ENCODE measurements around the gene OXTR.

OXTR gene

DNA sequence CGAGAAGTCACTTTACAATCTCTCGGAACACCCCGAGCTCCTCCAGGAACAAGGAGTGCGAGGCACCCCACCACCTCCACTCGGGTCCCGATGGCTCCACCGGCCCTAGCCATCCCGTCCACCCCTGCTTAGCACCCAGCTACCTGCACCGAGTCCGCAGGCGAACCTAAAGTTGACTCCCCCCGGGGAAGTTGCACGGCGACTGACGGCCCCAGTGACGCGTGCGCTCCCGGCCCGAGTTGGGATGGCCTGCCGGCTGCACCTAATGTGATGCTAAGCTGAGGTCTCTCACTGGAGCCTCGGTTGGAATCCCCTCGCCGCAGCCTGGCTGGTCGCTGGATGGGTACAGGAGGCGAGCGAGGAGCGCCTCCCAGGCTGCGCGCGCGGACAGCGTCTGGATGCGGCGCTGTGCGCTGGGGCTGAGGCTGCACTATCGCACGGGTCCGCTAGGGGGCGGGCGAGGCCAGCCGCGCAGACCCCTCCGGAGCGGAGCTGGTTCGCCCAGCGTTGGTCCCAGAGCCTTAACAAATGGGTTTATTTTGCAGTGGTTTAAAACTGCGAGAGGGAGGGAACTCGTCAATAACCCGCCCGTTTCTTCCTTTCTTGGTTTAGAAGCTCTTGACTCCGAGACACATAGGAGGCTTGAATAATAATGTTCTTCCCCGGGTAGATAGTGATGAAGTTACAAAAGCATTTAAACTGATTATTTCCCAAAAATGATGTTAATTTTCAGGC is at the start of gene OXTR:
Gene OXTR, minus strand, starts transcription at position 526 of the 735 bp plus-strand sequence. CDS start 1,426 bp downstream, outside the sequence.
- DNase-seq, result no peak

DNA sequence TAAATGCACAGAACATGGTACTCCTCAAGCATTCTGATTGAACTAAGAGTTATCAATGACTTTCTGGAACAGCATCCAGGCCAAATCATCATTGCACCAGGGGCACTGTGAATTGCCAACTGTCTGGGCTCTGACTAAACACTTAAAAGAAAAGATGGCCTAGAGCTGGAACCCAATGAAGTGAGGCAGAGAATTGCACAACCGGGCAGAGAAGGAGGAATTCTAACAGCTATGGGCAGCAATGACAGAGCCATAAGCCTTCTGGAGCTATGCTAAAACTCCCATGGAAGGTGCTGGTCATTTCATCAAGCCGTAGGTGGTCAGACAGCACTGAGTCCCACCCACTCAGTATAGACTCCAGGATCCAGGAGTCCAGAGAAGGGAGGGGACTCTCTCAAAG is 48.1 kb upstream of the OXTR start:
- no peak for DNase-seq

DNA sequence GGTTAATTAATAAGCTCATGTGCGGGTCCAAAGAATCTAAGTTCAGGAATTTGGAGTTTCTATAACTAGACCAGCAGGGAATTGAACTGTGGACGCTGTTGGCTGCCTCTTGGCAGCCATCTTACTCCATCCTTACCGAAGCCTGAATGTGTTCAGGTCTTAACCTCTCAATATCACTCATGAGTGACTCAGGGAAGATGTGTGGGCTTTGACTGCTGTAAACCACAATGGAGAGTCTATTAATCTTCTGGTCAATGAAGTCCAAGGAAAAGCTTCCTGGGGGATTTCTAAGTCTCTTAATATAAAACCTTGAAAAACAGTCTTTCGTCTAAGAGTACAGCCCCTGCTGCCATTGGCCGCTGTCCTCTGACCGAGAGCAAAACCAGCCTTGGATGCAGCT is 46.7 kb upstream of the OXTR start:
- no peak for DNase-seq

DNA sequence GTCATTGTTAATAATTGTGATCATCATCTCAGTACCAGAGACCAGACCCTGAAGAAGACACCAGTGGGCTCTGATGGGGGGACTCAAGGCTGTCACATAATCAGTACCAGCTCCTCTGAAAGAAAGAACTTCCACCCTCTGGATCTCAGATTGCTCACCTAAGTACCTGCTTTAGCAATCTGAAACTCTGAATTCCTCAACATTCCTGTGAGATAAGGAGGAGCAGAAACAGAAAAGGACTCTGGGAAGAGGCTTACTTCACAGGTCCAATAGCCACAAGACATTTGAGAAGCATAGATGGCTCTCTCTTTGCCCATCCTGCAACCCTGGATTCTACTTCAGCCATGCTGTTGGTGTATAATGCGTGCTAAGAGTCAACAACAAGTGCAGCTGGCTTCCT is 44.0 kb upstream of the OXTR start:
- no peak for DNase-seq

DNA sequence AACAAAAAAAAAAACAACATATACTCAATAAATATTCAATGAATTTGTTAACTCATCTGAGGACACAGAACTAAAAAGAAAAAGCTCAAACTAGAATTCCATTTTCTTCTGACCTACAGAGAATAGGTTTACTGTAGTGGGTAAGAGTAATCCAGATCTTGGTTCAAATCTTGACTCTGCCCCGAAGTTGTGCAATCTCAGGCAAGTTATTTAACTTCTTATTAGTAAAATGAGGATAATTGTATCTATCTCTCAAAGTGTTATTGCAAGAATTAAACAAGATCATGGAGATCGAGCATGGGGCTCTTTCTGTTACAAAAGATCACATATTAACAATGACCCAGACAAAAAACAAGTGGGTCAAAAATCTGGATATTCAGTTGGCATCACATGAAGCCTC is 41.1 kb upstream of the OXTR start:
- DNase-seq, result no peak

DNA sequence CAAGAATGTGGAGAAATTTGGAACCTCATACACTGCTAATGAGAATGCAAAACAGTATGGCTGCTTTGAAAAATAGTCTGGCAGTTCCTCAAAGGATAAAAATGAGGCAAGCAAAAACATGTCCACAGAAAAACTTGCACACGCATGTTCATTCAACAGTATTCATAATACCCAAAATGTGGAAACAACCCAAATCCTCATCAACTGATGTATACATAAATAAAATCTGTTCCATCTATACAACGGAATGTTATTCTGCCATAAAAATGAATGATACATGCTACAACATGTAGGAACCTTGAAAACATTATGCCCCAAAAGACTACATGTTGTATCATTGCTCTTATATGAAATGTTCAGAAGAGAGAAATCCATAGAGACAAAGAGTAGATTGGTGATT is 36.4 kb upstream of the OXTR start:
- DNase-seq, result no peak

DNA sequence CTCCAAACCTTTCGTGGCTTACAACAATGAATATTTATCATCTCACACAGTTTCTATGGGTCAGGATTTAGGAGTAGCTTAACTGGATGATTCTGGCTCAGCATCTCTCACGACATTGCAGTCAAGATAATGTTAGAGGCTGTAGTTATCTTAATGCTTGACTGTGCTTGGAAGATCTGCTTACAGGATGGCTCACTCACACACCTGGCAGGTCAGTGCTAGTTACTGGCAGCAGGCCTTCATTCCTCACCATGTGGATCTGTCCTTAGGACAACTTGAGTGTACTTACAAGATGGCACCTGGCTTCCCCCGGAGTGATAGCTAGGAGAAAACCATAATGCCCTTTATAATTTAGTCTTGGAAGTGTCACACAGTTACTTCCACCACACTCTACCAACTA is 32.8 kb upstream of the OXTR start:
- DNase-seq, result no peak

DNA sequence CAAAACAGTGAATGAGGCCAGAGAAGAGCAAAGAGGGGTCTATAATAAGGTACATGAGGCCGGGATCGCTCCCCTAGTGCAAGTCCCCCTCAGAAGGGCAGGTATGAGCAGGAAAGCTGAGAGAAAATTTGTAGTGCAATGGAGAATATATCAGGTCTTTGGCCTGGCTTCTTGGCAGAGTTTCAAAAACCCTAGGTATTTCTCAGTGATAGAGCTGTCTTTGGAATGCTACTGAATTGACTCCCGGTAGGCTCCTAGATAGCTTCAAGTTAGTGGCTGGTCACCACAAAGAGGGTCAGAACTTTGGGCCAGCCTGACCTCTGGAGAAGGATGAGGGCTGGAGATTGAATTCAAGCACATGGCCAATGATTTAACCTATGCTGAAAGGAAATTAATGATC is 30.6 kb upstream of the OXTR start:
- DNase-seq, result no peak

DNA sequence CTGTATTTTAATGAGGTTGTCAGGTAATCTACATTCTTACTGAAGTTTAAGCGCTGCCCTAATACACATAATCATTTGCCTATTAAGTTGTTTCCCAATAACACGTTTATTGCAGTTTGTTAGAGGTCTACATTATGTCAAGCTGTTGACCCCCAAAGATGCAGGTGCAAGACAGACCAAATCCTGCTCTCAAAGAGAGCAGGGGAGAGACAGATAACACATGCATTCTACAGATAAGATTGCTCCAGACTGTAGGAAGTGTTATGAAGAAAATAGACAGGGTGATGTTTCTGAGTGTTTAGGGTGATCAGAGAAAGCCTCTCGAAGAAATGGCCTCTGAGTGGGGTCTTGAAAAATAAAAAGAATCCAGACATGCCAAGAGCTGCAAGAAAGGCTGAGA is 24.8 kb upstream of the OXTR start:
- DNase-seq, result no peak

DNA sequence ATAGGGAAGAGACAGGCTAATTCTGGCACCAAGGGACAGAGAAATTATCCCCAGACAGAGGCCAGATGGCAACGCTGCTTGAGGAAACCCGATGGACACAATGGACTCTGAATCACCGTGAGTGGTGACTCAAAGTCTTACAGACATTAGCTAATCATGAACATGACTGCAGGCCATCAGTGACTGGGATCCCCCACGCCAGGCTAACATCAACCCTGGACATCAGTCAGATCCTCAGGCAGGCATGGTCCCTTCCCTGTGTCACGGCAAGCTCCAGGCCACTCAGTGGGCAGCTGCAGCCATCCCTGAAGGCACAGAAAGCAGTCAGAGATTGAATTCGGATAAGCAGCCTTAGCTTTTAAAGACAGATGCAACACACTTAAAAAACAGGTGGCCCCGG is 23.8 kb upstream of the OXTR start:
- no peak for DNase-seq

DNA sequence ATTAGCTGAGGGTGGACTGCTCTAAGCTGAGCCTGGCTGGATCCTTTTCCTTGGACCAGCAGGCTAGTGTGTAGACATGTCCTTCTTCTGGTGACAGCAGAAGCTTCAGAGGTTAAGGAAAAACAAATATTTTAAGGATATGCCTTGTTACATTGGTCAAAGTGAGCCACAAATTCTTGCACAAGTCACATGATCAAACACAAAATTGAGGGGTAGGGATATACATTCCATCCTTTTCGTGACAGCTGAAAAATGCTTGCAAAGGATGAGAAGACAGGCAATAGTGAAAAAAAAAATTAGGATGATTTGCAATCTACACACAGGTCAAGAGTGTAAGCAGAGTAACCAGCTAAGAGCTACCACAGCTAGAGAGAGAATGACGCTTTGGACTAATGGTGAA is 21.1 kb upstream of the OXTR start:
- DNase-seq, result no peak

DNA sequence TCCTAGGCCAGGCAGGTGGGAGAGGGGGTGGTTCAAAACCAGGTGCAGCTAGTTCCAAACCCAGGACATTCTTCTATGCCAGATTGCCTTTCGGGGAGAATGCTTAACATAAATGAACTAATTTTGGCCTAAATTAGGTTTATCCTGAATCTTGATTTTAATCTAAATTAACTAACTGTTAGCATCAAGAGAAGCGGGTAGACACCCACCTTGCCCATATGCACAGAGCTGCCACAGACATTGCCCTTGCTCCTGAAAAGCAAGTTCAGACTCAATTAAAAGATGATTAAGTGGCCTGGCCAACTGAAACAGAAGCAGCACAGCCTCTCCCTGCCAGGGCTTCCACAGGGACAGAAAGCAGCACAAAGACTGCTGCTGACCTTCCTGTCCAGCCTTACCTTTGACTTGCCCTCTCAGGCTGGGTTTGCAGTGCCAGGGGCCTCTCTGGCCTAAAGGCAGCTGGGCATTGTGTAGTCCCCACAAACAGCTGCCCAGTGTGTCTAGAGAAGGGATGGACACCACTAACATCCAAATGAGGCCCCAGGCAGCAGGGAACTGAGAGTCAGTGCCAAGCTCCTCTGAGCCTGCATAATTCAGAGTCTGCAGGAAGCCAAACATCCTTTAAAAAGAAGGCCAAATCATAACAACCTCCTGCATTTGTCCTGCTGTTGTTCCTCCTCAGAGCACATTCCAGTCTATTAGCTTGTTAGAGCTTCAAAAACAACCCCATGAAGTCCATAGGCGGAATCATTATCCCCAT is 15.4 kb upstream of the OXTR start:
- no peak for DNase-seq

DNA sequence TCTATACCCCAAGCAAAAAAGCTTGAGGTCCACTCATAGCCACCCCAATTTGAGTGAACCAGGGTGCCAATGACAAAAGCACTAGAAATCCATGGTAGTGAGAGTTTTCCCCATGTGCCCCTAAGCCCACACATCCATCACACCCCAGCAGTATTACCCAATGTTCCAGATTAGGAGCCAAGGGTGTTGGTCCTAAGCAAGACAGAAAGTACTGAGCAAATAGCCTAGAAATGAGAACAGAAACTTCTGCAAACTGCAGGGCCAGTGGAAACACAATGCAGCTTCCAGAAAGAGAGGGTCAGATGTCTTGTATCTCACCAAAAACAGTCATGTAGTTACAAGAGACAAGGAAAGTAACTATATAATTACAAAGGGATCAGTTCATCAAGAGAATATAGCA is 10.9 kb upstream of the OXTR start:
- DNase-seq, result no peak

DNA sequence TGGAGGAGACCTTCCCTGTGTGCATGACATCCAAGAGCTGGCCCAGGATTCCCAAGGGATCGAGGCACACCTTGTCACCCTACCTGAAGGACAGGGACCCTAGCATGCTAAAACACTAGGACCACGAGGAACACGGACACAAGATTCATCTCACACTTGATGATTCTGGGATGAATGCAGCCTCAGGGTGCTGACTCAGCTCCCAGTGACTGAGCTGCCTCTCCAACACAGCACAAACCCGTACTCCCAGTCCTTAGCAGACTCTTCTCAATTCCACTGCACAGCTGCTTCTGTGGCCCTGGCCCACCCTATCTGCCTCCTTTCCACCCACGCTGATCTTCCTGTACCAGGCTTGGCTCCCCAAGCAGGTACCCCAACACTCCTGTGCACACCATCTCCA is 9.1 kb upstream of the OXTR start:
- DNase-seq, result no peak

DNA sequence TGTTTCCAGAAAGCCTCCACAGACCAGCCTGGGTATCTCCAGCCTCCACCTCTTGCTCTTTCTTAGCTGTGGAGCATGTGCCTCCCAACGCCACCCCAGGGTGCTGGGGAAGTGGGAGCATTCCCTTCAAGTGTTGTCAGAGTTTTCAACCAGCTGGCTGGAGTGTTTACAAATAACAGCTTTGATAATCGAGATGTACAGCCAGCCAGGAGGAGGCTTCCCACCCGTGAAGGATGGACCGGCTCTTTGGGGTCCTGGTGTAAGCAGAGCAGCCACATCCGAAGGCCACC is 8.5 kb upstream of the OXTR start:
- no peak for DNase-seq

DNA sequence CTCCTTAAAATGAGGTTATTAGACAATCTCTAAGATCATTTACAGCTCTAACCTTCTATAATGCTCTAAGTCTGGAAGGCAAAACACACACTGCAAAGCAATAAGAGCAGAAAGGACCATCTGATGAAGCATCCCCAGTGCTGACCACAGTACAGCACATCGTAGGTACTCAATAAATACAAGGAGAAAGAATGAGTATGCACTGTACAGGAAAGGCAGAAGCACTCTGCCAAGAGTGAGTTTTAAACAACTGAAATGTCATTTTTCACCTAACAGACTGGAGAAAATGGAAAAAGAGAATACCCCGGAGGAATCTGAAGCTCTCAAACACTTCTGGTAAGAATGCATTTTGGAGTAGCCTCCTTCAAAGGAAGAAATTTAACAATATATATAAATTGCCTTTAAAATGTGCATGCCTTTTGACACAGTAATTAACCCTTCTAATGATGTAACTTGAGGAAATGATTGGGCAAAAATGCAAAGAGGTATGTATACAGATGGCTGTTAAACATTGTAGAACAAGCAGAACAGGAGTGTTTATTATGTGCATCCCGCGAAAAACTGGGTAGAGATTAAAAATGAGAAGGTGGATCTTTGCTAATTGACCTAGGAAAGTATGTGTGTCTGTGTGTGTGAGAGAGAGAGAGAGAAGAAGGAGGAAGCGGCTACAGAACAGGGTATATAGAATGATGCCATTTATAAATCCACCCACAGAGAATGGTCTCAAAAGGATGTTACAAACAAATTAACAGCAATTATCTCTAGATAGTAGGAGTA is 8.0 kb upstream of the OXTR start:
- DNase-seq, result no peak

DNA sequence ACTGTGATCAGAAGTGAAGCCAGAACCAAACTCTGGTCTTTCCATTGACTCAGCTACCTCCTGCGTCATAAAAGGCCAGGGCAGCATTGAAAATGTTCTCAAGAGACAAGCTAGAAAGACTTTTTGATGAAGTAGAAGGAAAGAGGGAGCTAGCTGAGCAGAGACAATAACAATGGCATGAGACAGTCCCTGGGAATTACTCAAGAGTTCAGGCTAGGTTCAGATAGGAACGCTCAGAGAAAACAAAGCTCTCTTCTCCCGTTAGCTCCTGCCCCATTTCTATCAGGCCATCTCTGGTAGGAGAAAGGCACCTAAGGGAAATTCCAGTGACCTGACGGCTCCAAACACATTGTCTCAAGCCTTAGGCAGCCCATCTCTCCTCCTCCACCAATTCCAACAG is 7.0 kb upstream of the OXTR start:
- DNase-seq, result no peak

DNA sequence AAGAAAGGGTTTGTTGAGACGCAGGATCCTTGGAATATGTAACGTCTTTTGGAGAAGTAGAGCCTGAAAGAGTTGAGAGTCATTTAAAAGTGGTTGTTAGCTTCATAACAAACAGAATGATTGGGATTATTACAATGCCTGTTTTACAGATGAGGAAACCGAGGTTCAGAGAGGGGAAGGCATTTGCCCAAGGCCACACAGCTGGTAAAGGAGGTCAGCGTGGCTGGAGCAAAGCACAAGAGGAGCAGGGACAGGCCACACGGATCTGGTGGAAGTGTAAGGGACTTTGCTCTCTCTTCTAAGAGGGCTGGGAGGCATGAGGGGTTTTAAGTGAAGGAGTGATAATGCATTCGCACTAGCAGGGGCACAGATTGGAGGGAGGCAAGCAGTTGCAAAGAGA is 6.2 kb upstream of the OXTR start:
- no peak for DNase-seq

DNA sequence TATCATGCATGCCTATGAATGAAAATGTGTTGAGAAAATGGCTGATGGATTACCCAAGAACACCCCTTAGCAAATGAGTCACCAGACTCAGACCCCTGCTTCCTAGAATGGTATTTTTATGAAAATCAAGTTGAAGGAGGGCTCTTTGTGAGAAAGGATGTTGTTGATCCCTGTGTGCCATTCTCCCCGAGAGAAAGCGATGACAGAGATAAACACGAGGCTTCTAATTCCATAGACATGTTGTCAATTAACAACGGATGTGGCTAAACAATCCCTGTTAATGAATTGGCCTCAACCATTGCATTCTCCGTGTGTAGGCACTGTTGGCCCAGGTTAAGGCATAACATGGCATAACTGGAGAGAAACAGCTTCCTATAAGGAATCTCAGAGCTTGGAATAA is 5.8 kb upstream of the OXTR start:
- DNase-seq, result no peak

DNA sequence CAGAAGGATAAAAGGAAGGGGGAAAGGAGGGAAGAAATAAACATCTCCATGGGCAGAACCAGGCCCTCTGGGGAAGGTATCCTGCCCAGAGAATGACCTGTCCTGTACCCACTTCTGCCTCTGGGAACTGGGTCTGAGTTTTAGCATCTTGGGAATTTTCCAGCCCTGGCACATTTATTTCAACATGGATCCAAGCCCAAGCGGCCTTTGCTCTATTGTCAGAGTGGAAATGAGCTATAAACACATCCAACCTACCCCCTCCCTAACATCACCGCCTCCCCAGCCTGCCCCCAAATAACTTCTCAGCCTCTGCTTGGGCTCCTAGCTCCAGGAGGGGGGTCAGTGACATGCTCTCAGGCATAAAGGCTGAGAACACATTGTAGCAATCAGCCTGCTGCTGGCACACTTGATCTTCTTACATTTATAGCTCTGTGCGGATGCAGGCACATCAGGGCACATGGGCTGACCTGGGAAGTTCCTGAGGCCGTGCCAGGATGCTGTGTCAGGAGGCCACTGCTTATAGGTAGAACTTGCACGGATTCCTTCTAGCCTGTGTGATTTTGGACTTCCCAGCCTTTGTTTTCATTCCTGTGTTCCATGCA is 4.6 kb upstream of the OXTR start:
- DNase-seq, result no peak

DNA sequence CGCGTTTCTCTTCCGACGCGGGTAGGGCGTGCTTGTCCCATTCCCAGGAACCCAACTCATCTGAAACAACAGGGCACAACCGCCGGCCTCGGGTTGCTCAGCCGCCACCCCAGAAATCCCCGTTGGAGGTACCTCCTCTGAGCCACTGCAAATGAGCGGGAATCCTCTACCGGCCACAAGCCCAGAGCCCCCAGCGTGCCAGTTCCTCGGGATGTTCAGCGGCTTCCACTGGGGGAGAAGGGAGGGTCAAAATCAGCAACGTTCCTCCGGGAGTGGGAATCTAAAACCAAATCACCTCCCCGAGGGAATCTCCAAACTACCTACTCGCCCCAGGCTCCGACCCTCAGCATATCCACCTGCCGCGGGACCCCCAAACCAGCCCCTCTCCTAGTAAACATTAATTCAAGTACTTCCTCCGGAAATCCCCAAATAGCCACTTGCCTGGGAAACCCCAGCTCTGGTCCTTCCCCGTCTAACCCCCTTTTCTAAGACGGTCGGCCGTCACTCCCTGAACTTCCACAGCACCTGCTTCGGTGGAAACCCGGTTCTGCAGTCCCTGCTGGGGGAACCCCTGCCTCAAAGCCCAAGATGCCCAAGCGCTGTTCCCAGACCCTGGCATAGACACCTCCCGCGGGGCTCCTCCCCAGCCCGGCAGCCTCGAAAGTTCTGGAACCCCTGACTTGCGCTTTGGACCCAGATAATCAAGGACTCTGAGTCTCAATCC is 887 bp downstream of the OXTR start:
- no peak for DNase-seq

DNA sequence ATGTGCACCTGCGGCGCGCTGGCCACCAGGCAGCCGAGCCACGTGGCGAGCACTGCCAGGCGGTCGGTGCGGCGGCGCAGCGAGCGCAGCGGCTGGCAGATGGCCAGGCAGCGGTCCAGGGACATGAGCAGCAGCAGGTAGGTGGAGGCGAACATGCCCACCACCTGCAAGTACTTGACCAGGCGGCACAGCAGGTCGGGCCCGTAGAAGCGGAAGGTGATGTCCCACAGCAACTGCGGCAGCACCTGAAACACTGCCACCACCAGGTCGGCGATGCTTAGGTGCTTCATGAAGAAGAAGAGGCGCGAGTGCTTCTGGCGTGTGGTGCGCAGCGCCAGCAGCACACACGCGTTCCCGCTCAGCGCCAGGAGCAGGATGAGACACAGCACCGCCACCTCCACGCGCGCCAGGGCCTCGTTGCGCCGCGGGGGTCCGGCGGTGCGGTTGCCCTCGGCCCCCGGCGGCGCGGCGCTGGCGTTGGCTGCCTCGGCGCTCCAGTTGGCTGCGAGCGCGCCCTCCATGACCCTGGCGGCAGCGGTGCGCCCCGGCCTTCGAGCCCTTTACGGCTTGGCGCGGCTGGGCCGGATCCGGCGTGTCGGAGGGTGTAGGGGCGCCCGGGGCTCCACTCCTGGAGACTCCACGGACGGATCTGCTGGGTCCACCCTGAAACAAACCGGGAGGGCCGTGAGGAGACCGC is 1.6 kb downstream of the OXTR start:
- DNase-seq, result peak; percentile 61
